ENCODE results near the gene GPSM1. TPM values are rescaled to one million over a fixed set of nuclear protein-coding genes. Genes with fewer than 3 reads are reported as not detected.
A peak's percentile ranks its signal among the peaks of the same experiment; 100 is the strongest.

Gene GPSM1
- total and polyA plus RNA-seq, 9 of the 15 experiments (the other 6 are each of a cell fraction or from before 2014, with no cell fraction given) = 0.04 to 14.2 (median 3.1) TPM

- POLR2A ChIA-PET = no interaction called here
- peaks cover 7 to 97% of the 10 kb centered on the region in 2 experiments for H3K4me1 ChIP-seq (replicated peaks in 1 of 2; ENCODE audit: control insufficient read depth in 2 of 2, insufficient read depth in 2 of 2, low read length in 2 of 2)
- TF ChIP-seq, protein P1, sequence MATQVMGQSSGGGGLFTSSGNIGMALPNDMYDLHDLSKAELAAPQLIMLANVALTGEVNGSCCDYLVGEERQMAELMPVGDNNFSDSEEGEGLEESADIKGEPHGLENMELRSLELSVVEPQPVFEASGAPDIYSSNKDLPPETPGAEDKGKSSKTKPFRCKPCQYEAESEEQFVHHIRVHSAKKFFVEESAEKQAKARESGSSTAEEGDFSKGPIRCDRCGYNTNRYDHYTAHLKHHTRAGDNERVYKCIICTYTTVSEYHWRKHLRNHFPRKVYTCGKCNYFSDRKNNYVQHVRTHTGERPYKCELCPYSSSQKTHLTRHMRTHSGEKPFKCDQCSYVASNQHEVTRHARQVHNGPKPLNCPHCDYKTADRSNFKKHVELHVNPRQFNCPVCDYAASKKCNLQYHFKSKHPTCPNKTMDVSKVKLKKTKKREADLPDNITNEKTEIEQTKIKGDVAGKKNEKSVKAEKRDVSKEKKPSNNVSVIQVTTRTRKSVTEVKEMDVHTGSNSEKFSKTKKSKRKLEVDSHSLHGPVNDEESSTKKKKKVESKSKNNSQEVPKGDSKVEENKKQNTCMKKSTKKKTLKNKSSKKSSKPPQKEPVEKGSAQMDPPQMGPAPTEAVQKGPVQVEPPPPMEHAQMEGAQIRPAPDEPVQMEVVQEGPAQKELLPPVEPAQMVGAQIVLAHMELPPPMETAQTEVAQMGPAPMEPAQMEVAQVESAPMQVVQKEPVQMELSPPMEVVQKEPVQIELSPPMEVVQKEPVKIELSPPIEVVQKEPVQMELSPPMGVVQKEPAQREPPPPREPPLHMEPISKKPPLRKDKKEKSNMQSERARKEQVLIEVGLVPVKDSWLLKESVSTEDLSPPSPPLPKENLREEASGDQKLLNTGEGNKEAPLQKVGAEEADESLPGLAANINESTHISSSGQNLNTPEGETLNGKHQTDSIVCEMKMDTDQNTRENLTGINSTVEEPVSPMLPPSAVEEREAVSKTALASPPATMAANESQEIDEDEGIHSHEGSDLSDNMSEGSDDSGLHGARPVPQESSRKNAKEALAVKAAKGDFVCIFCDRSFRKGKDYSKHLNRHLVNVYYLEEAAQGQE (IDR thresholded peaks at IDR 0.05; ENCODE audit: borderline replicate concordance) = no peak
- TF ChIP-seq, protein P1 (CRISPR knock-in tag; IDR thresholded peaks at IDR 0.05; ENCODE audit: low read depth) = no peak
- no peak for TF ChIP-seq U2AF1 (optimal IDR thresholded peaks at IDR 0.05; ENCODE audit: low read depth, low read length)
- TF ChIP-seq ZNF583 (CRISPR knock-in tag; IDR thresholded peaks at IDR 0.05) = no peak
- TF ChIP-seq SMARCC2 (IDR thresholded peaks at IDR 0.05; ENCODE audit: low read depth) = no peak
- no peak for TF ChIP-seq NR3C1 (CRISPR knock-in tag; IDR thresholded peaks at IDR 0.05)
- no peak for TF ChIP-seq DMBX1 (CRISPR knock-in tag; IDR thresholded peaks at IDR 0.05; ENCODE audit: borderline replicate concordance)
- TF ChIP-seq ZNF239 (CRISPR knock-in tag; IDR thresholded peaks at IDR 0.05) = no peak
- TF ChIP-seq PCBP1 (IDR thresholded peaks at IDR 0.05; ENCODE audit: low read depth, low read length, poor library complexity, severe bottlenecking) = no peak
- TF ChIP-seq, protein P2, sequence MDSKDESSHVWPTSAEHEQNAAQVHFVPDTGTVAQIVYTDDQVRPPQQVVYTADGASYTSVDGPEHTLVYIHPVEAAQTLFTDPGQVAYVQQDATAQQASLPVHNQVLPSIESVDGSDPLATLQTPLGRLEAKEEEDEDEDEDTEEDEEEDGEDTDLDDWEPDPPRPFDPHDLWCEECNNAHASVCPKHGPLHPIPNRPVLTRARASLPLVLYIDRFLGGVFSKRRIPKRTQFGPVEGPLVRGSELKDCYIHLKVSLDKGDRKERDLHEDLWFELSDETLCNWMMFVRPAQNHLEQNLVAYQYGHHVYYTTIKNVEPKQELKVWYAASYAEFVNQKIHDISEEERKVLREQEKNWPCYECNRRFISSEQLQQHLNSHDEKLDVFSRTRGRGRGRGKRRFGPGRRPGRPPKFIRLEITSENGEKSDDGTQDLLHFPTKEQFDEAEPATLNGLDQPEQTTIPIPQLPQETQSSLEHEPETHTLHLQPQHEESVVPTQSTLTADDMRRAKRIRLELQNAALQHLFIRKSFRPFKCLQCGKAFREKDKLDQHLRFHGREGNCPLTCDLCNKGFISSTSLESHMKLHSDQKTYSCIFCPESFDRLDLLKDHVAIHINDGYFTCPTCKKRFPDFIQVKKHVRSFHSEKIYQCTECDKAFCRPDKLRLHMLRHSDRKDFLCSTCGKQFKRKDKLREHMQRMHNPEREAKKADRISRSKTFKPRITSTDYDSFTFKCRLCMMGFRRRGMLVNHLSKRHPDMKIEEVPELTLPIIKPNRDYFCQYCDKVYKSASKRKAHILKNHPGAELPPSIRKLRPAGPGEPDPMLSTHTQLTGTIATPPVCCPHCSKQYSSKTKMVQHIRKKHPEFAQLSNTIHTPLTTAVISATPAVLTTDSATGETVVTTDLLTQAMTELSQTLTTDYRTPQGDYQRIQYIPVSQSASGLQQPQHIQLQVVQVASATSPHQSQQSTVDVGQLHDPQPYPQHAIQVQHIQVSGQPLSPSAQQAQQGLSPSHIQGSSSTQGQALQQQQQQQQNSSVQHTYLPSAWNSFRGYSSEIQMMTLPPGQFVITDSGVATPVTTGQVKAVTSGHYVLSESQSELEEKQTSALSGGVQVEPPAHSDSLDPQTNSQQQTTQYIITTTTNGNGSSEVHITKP (IDR thresholded peaks at IDR 0.05; ENCODE audit: partially characterized antibody) = no peak
- no peak for TF ChIP-seq CXXC5 (CRISPR knock-in tag; IDR thresholded peaks at IDR 0.05)
- no peak for TF ChIP-seq RBM17 (IDR thresholded peaks at IDR 0.05; ENCODE audit: borderline replicate concordance, low read depth, low read length)
Observed at GRCh38 chr9:136338511-136338910, 11.2 kb downstream of the GPSM1 start.

More at GRCh38 chr9:136338511-136338910, 11.2 kb downstream of the GPSM1 start:
- no peak overlapping the region for H3K27ac ChIP-seq (ENCODE audit: extremely low read depth, low read depth, low read length)
- H4K20me1 ChIP-seq (replicated peaks; ENCODE audit: control insufficient read depth, insufficient read depth, low read length) = no peaks in the 10 kb centered on the region
- H3K9me1 ChIP-seq (ENCODE audit: control insufficient read depth, insufficient read depth, low read length) = peaks cover 3% of the 10 kb centered on the region
- in situ Hi-C loops (cut with MboI) = loop anchor here (25.0 kb wide), 1 partner anchor 299 kb away; no protein-coding TSS in a partner anchor
- no peaks in the 10 kb centered on the region for H3K27me3 ChIP-seq (ENCODE audit: control insufficient read depth in 2 of 2, insufficient read depth in 2 of 2, low read length in 2 of 2)
- CTCF ChIA-PET (ENCODE audit: low intra/inter-chr PET ratio) = interaction anchor here (0.8 to 2.6 kb wide), 5 partner anchors 25 to 306 kb away, joined by 3 to 10 read pairs (median 5); partner anchors contain the start of genes DNLZ and SNAPC4
- no peak overlapping the region for H2AFZ ChIP-seq (ENCODE audit: low read depth, low read length)
- DNase-seq (ENCODE audit: extremely low read depth in 1 of 4, low spot score in 3 of 4) (no peak), ATAC-seq (no peak), FAIRE-seq (no peak)
- H3K9ac ChIP-seq (ENCODE audit: insufficient read depth in 1 of 2, low read depth in 2 of 2, low read length in 2 of 2) = peak overlapping the region in 1 of 2 experiments; percentile 52; a peak in 2 of 4 replicates
- no TSS peak for BruUV-seq (replicated peaks)
- H3K36me3 ChIP-seq (ENCODE audit: control insufficient read depth, insufficient read depth, low read length) = peaks cover 22% of the 10 kb centered on the region; the same call in 1 of the 3 replicates
- H3K4me2 ChIP-seq (ENCODE audit: insufficient read depth, low read length) = no peak overlapping the region
- intact Hi-C loops (cut with micrococcal nuclease) = loop anchor here (2.0 kb wide), 1 partner anchor 62 kb away; the partner anchor contains the start of gene SNAPC4
- H3K79me2 ChIP-seq (ENCODE audit: control insufficient read depth, insufficient read depth, low read length) = no peaks in the 10 kb centered on the region
- H3K9me3 ChIP-seq (replicated peaks; ENCODE audit: control insufficient read depth, insufficient read depth, low read depth, low read length) = no peaks in the 10 kb centered on the region
- no peak overlapping the region for H3K4me3 ChIP-seq
- WGBS (ENCODE audit: insufficient coverage, low coverage, missing lambda C conversion rate) = 73% methylated on average over 7 of the region's 25 CpGs

Measured in K562 (cell line).